HG03135 (cell line): Measurements from ENCODE around the gene CYFIP1.

ENCODE experiments used
- ATAC-seq: cut with Tn5 transposase; IDR thresholded peaks from one replicate; pipeline ENCODE4 v1.9.1; 2021; ENCODE audit warnings: mild to moderate bottlenecking, moderate library complexity; ENCODE audit not compliant: unreplicated experiment

The CYFIP1 gene

GRCh38 chr15:22827125-22827524 lies 153.0 kb downstream of the CYFIP1 start:
- ATAC-seq, result no peak

- ATAC-seq, result no peak
These were observed 156.6 kb downstream of the CYFIP1 start for GRCh38 chr15:22823495-22824128.

- no peak for ATAC-seq
These were observed 160.5 kb downstream of the CYFIP1 start for GRCh38 chr15:22819651-22820050.
